Large intestine (tissue), 3 donors: ENCODE data around the gene CCDC170. TPM values are rescaled to one million over a fixed set of nuclear protein-coding genes. Genes with fewer than 3 reads are reported as not detected.
"Not testable (repeated sequence)": the region's sequence is repeated elsewhere in the genome, so short reads cannot be mapped to it uniquely, and the experiment has no call there.

ENCODE experiments used
- DNase-seq, 2 donors: peaks; one replicate each; pipeline versions ENCODE4 v3.0.0 to v3.0.0-alpha.2; 2013
- H3K27ac ChIP-seq: one replicate; pipeline ENCODE4 v1.5.1; 2013; ENCODE audit warnings: low read length
- H3K27me3 ChIP-seq: 2 replicates; pipeline ENCODE4 v1.6.1; 2013; ENCODE audit warnings: low read length; ENCODE audit not compliant: control insufficient read depth, insufficient read depth
- H3K36me3 ChIP-seq: 2 replicates; pipeline ENCODE4 v1.6.1; 2013; ENCODE audit warnings: low read length; ENCODE audit not compliant: control insufficient read depth, insufficient read depth
- H3K4me1 ChIP-seq: one replicate; pipeline ENCODE4 v1.6.1; 2013; ENCODE audit warnings: low read length; ENCODE audit not compliant: control insufficient read depth, insufficient read depth
- H3K4me3 ChIP-seq: one replicate; pipeline ENCODE4 v1.5.1; 2013; ENCODE audit warnings: low read length
- H3K9me3 ChIP-seq: one replicate; pipeline ENCODE4 v1.6.1; 2013; ENCODE audit warnings: mild to moderate bottlenecking, low read depth, low read length, moderate library complexity; ENCODE audit not compliant: control insufficient read depth
- WGBS: methylation state at CpG from one replicate; pipeline ENCODE4 v1.1.5; 2013; ENCODE audit warnings: low lambda C conversion rate; ENCODE audit not compliant: insufficient coverage; 5-methylcytosine and 5-hydroxymethylcytosine counted together
- polyA plus RNA-seq: library from polyadenylated mRNA; unstranded; fragments of 120-200 nt; gene quantifications from one replicate; pipeline ENCODE4 v1.2.1, GENCODE V29; 2013

CCDC170 gene
- polyA plus RNA-seq, 1 donor, result 1.6 TPM

- no peaks in the 10 kb centered on the region for H3K4me1 ChIP-seq
- H3K4me3 ChIP-seq, result no peak overlapping the region
- H3K27ac ChIP-seq, result no peak overlapping the region
- peaks cover 6% of the 10 kb centered on the region for H3K9me3 ChIP-seq
- WGBS, result 100% methylated on average over 1 of the region's 9 CpGs
- no peak for DNase-seq
- no peaks in the 10 kb centered on the region for H3K36me3 ChIP-seq
- no peaks in the 10 kb centered on the region for H3K27me3 ChIP-seq
These were observed 20.3 kb downstream of the CCDC170 start for GRCh38 chr6:151514000-151514730.

DNA sequence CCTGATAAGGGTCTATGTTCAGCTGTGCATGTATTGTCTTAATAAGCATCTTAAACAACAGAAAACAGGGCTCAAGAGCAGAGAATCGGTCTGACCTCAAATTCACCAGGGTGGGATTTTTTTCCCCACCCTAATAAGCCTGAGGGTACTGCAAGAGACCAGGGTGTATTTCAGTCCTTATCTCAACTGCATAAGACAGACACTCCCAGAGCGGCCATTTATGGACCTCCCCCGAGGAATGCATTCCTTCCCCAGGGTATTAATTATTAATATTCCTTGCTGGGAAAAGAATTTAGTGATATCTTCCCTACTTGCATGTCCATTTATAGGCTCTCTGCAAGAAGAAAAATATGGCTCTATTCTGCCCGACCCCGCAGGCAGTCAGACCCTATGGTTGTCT is 25.2 kb downstream of the CCDC170 start:
- H3K9me3 ChIP-seq, H3K27ac ChIP-seq, H3K4me1 ChIP-seq, DNase-seq, H3K27me3 ChIP-seq, H3K36me3 ChIP-seq, H3K4me3 ChIP-seq: not testable (repeated sequence)
- no CpG with 5 or more reads among the region's 5 CpGs for WGBS

DNA sequence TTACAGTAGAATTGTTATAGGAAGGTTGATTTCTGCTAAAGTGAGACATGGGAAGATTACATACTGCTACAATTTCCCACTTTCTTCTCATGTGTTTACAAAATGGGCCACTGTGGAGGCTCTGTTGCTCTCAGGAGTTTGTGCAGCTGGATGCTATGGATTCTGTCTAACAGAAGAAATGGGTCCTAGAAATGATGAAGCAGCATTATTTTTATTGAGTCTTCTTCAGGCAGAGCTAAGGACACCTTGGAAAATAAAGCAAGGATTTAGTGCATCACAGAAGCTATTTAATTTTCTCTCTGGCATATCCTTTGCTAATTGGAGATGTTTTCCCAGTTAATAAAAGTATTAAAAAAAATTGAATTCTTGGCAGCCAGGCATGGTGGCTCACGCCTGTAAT is 29.2 kb downstream of the CCDC170 start:
- H3K9me3 ChIP-seq, result peaks cover 6% of the 10 kb centered on the region
- no peak overlapping the region for H3K27ac ChIP-seq
- H3K4me3 ChIP-seq, result no peak overlapping the region
- DNase-seq, result no peak
- H3K27me3 ChIP-seq, result no peaks in the 10 kb centered on the region
- no peaks in the 10 kb centered on the region for H3K4me1 ChIP-seq
- no CpG with 5 or more reads among the region's 1 CpG for WGBS
- no peaks in the 10 kb centered on the region for H3K36me3 ChIP-seq

GRCh38 chr6:151524059-151524458 is 30.2 kb downstream of the CCDC170 start:
- no peaks in the 10 kb centered on the region for H3K4me1 ChIP-seq
- H3K27me3 ChIP-seq, result no peaks in the 10 kb centered on the region
- DNase-seq, result no peak
- no peak overlapping the region for H3K4me3 ChIP-seq
- no peak overlapping the region for H3K27ac ChIP-seq
- H3K9me3 ChIP-seq, result peaks cover 6% of the 10 kb centered on the region
- H3K36me3 ChIP-seq, result no peaks in the 10 kb centered on the region
- 60% methylated on average over 1 of the region's 2 CpGs for WGBS

GRCh38 chr6:151534576-151534975 is 40.8 kb downstream of the CCDC170 start:
- no peak overlapping the region for H3K4me3 ChIP-seq
- no peaks in the 10 kb centered on the region for H3K9me3 ChIP-seq
- DNase-seq, result no peak
- H3K27me3 ChIP-seq, result no peaks in the 10 kb centered on the region
- no peak overlapping the region for H3K27ac ChIP-seq
- no peaks in the 10 kb centered on the region for H3K36me3 ChIP-seq
- H3K4me1 ChIP-seq, result no peaks in the 10 kb centered on the region
- 60% methylated on average over 2 of the region's 3 CpGs for WGBS

DNA sequence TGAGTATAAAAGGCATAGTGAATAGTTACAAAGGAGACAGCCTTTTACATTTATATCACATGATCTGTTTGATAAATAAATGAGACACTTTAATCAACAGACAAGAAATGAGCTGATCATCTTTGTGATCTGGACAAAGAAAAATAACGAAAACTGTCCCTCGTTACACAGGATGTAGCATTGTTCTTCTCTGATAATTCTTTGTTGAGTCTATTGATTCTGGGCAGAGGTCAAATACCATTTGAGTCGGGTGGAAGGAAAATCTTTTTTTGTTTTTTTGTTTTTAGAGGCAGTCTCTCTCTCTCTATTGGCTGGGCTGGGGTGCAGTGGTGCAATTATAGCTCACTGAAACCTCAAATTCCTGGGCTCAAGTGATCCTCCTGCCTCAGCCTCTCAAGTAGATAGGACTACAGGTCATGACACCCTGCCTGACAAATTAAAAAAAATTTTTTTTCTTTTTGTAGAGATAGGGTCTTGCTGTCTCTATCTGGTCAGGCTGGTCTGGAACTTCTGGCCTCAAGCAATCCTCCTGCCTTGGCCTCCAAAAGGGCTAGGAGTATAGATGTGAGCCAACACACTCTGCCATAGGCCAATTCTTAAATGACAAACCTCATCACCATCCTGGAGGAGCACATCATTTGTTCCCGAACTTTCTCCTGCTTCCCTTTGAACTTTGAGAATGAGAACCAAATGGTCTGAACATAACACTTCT is 41.8 kb downstream of the CCDC170 start:
- no peak for DNase-seq
- Histone ChIP-seq H3K4me1 (no peaks in the 10 kb centered on the region), H3K4me3 (no peak overlapping the region), H3K27ac (no peak overlapping the region), H3K9me3 (peaks cover 3% of the 10 kb centered on the region), H3K36me3 (no peaks in the 10 kb centered on the region), H3K27me3 (no peaks in the 10 kb centered on the region)
- WGBS, result 73% methylated on average over 3 of the region's 4 CpGs

- Histone ChIP-seq H3K27ac (no peak overlapping the region), H3K27me3 (no peaks in the 10 kb centered on the region), H3K4me3 (no peak overlapping the region), H3K9me3 (peaks cover 3% of the 10 kb centered on the region), H3K36me3 (no peaks in the 10 kb centered on the region), H3K4me1 (no peaks in the 10 kb centered on the region)
- no peak for DNase-seq
- WGBS, result 80% methylated on average over 1 of the region's 10 CpGs
These were observed 42.3 kb downstream of the CCDC170 start for GRCh38 chr6:151536188-151536479.

DNA sequence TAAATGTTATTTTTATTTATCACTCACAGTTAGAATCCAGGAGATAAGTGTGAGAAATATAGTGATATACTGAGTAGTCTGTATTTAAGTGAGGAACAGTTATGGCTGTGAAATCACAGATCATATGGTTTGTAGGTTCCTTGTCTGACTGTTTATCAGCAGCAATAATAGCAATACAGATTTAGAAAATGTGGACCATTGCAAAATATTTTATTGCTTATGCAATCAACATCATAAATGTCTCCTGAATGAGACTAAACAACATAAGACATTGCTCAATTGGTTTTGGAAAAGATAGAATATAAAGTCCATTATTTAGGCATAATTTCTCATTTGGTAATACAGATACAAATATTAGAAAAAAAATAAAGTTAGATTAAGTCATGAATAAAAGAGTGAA is 43.7 kb downstream of the CCDC170 start:
- no peak overlapping the region for H3K27ac ChIP-seq
- H3K9me3 ChIP-seq, result peaks cover 3% of the 10 kb centered on the region
- H3K4me3 ChIP-seq, result no peak overlapping the region
- DNase-seq, result peak; percentile 10 to 39
- no peaks in the 10 kb centered on the region for H3K27me3 ChIP-seq
- H3K4me1 ChIP-seq, result no peaks in the 10 kb centered on the region
- no peaks in the 10 kb centered on the region for H3K36me3 ChIP-seq

DNA sequence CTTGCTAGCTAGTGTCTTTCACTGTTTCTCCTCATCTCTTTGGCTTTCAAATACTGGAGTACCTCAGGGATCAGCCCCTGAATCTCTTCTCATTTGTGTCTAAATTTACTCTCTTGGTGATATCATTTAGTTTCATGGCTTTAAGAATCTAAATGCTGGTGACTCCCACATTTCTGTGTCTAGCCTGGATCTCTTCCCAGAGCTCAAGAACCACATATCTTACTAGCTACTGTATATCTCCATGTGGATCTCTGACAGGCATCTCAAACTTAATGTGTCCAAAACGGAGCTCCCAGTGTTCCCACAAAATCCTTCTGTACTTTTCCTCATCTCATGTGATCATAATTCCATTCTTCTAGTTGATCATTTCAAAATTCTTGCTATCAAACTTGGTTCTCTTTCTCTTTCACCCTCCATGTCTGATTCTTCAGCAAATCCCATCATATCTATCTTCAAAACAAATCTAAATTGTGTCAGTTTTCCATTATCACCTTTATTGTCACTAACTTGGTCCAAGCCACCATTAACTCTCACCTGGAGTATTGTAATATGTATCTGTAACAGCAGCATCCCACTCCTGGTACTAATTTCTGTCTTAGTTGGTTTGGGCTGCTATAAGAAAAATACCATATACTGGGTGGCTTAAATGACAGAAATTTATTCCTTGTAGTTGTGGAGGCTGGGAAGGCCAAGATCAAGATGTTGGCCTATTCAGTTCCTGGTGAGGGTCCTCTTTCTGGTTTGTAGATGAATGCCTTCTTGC is 45.9 kb downstream of the CCDC170 start:
- no peaks in the 10 kb centered on the region for H3K36me3 ChIP-seq
- H3K27ac ChIP-seq, result no peak overlapping the region
- peaks cover 3% of the 10 kb centered on the region for H3K9me3 ChIP-seq
- no peaks in the 10 kb centered on the region for H3K27me3 ChIP-seq
- H3K4me1 ChIP-seq, result no peaks in the 10 kb centered on the region
- 86% methylated on average over 1 of the region's 1 CpG for WGBS
- DNase-seq, result no peak
- H3K4me3 ChIP-seq, result no peak overlapping the region

- Histone ChIP-seq H3K9me3 (peaks cover 3% of the 10 kb centered on the region), H3K27ac (no peak overlapping the region), H3K27me3 (no peaks in the 10 kb centered on the region), H3K4me3 (no peak overlapping the region), H3K36me3 (no peaks in the 10 kb centered on the region), H3K4me1 (no peaks in the 10 kb centered on the region)
- DNase-seq, result no peak
- 83% methylated on average over 1 of the region's 1 CpG for WGBS
These were observed 50.6 kb downstream of the CCDC170 start for GRCh38 chr6:151544453-151544852.
